Left hindlimb (tissue), 1 donor: ENCODE data around the gene SETBP1.
"Not testable (repeated sequence)": the region's sequence is repeated elsewhere in the genome, so short reads cannot be mapped to it uniquely, and the experiment has no call there.

Experiments used
- DNase-seq: peaks from one replicate; pipeline ENCODE4 v3.0.0-alpha.2; 2018

The SETBP1 gene

DNA sequence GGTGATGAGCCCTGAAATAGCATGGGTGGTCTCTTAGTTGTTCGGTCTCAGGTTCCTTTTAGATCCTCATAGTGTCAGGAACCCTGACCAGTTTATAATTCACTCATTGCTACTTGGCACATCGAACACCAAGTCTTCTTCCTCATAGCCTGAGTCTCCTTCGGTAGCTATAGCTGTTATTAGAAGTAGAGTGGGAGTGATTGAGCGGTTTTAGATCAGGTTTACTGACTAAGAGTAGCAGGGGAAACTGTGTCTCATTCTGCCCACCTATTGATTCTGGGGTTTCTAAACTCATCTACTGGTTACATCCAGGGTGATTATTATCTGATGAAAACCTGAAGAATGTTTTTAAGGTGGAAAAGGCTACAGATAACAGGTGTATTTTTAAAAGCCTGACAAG is 114.6 kb downstream of the SETBP1 start:
- DNase-seq = no peak

DNA sequence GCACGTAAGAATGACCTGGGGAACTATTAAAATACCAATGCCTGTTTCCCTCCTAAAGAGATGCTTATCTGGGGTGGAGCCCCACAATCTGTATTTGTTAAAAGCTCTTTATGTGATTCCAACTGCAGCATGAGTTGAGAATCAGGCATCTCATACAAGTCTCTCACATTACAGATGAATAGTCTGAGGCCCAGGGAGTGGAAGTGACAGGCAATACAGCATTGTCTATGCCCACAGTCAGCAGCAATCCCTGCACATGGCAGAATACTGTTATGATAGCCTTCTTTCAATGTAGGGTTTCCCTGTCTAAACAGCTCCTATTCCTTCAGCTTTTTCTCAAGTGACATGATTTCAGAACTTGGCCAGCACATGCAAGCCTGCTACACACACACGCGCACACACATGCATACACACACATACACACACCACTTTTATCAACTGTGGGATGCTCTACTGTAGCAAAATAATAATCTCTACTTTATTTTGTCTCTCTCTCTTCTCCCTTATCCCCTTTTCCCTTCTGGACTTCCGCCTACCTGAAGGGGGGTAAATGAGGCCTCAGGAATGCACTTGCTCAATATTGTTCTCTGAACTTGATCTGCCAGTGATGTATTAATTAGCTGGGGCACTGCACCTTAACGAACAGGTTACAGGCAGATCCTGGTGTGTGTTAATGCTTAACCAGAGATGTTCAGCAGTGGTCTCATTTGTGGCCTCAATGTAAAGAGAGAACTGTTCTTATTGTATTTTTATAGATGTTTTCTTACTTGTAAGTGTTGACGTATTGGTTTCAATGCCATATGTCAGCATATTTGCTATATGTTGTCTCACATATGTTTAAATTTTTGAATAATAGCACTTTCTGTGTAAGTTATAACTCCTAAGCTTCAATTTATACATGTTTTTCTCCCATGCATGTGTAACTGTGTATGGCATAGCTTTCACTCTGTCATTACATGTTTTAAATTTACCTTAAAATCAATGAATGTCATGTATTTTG is 116.0 kb downstream of the SETBP1 start:
- no peak for DNase-seq

DNA sequence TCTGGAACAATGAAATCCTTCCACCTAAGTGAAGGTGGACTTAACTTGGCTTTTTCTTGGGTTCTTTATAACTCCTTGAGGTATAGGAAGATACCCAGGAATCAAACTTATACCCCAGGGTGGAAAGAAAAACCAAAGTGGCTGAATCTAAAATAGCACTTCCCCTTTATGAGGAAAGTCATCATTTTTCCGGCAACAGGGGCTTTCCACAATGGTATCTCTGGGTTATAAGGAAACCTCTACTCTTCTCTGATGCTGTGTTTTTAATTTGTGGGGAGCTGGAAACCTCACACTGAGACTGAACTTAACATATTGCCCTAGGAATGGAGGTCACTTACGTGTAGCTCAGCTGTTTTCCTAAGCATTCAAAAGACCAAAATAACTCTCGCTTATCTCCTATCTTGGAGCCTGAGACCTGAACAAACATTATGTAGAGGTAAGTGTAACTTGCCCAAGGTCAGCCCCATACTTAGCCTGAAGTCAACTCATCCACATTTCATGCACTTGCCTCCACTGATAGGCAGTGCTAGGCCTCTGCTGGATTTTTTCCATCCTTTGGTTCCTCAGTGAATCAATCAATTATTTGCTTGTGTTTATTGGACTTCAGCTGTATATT is 117.9 kb downstream of the SETBP1 start:
- no peak for DNase-seq

DNA sequence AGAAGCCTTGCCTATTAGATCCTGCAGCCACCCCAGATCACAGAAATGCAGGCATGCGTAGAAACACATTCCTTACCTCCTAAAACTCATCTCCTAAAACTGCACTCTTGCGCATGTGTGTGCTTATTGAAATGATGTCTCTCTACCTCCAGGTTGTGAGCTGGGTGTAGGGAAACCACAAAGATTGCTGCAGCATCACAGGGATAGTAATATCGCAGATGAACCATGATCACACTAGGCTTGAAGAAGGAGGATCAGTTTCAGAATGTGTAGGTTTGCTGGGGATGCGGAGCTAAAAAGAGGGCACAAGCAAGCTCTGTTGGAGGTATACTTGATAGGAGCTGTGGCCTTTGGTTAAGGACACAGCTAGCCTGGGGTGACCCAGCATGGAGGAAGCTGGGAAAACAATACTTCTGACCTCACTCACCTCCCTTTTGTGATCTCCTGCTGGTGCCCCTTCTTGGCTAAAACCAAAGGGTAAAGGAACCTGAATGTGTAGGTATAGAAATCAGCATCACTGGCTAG is 118.8 kb downstream of the SETBP1 start:
- DNase-seq = no peak

DNA sequence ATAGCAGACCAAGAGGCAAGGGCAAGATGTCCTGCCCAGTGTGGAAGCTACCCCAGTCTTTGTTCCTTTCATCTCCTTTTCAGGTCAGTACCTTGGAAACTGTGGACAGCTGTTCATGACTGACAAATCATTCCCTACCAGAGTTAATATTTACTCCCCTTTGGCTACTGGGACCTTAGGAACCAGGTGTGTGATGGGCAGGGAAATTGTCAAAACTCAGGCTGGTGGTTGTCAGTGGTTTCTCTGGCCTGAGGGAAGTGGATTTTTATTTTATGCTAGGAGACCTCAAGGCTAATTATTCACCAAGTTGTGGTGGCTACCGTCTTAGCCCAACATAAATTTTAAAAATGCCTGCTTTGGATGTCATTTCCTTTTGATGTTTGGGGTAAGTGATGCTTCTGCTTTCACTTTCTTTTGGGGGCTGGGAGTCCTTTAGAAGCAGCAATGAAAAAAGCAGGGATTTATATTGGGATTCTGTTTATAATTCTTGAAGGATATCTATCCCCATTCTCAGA is 119.3 kb downstream of the SETBP1 start:
- no peak for DNase-seq

DNA sequence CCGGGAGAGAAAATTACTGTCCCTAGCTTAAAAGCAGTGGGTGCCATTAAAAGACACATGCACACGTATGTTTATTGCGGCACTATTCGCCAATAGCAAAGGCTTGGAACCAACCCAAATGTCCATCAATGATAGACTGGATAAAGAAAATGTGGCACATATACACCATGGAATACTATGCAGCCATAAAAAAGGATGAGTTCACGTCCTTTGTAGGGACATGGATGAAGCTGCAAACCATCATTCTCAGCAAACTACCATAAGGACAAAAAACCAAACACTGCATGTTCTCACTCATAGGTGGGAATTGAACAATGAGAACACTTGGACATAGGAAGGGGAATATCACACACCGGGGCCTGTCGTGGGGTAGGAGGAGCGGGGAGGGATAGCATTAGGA is 120.1 kb downstream of the SETBP1 start:
- DNase-seq = not testable (repeated sequence)

DNA sequence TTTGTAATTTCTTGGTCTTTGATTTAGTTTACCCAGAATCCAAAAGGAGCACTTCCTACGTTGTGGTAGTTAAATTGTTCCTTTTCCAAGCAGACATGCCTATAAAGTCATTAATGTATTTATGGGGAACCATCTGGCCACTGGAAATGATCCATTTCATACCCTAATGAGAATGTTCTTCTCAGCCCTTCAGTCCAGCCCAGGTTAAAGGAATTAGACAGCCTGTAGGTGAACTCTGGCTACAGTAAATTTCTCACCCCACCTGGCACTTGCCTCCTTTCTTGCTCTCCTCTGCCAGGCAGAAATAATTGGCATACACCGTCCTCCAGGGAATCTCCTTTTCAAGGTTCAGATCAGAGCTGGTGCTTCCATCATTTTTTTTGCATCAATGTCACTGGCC is 121.1 kb downstream of the SETBP1 start:
- DNase-seq = no peak

DNA sequence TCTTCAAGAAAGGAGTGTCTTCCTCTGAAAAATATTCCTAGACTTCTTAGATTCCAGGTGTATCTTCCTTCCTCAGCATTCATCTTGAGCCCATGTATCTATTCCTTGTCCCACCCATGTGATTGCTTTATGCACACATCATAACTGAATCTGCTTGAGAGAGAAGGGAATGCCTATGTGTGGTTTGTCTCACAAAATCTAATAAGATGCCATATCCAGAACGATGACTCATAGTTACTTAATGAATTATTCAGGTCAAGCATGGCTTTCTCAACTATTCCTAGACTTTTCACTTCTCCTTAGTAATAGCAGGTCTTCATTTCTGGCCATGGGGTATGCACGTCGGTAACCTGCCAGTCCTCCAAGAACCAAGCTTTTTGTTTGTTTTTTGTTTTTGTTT is 121.8 kb downstream of the SETBP1 start:
- DNase-seq = no peak

DNA sequence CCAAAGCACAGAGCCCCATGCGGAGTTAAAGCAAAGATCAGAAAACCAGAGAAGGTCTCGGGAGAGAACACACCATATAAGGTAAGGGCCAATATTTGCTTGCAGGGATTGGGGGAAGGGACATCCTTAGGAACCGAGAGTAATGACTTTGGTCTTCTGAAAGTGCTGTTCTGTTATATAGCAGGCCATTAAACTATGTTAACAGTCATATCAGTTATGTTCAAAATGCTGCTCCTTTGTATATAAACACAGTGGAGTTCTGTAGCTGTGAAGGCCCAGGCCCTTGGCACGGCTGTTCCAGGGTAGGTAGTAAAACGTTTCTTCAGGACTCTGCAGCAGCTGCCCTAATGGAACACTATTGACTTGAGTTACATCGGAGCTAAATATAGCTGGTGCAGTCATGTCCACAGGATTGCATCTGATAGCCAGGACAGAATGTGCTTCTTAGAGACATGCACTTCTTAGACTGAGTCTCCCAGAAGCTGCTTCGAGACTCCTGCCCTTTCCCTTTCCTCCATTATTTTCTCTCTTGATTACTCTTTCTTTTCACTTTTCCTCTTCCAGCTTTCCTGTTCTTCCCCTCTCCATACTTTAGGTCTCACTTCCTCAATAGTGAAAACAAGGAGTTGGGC is 122.4 kb downstream of the SETBP1 start:
- no peak for DNase-seq

DNA sequence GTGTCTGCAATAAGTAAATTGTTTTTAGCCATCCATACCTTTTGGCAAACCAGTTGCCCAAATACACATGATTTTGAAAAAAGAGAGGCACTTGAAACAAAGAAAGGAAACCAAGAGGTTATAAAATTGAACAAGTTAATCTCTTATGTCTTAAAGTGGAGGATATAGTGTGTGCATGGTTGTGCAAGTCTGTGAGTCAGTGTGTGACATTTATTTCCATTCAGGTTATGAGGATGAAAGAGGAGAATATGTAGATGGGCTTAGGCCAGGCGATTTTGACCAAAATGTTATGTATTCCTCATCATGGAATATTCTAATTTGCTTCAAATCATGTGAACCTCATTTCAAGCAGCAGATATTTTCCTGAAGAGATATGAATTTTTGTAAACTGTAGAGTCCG is 123.3 kb downstream of the SETBP1 start:
- DNase-seq = no peak

DNA sequence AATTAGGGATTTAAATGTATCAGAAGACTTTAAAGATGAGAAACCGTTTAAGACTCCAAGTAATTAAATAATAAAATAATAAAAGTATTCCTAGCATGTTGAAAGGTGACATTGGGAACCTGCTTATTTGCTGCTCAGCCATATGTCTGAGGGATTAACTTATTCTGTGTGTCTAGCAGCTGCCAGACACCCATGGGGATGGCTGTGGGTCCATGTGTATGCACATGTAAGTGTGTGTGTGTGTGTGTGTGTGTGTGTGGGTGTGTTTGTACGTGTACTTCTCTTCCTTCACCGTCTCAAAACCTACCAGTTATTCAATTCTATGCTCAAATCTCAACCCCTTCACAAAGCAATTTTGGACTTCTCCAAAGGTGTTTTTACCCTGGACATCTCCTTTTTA is 124.5 kb downstream of the SETBP1 start:
- no peak for DNase-seq

DNA sequence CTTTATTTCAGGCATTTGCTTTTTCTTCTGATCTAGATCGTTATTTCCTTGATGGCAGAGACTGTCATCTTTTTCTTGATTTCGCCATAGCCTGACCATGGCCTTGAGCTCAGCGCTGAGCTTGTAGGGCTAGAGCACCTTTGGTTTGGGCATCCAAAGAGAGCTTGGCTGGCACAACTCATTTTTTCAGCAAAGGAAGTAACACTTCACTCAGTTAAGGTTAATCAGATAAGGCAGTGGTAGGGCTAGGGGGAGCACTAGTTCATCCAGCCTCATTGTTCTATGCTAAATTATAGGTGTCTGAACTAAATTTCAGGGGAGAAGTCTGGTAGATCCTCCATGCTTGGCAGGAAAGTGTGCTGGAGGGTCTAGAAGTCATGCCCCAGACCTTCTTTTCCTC is 125.0 kb downstream of the SETBP1 start:
- DNase-seq = no peak

DNA sequence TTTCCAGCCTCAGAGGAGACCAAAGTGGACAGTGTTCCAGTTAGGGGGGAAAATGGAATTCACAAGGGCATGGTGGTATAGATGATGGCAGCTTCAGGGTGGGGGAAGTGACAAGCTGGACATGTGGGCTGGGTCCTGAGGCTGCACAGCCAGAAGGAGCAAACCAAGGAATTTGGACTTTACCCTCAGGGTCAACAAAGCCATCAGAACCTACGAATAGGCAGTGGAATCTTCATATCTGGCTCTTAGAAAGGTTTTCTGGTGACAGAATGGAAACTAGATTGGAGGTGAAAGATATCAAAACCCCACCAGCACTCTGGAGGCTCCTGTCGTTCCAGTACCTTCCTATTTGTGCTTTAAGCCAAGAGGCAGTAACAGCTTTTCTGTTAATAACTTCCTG is 127.1 kb downstream of the SETBP1 start:
- no peak for DNase-seq

DNA sequence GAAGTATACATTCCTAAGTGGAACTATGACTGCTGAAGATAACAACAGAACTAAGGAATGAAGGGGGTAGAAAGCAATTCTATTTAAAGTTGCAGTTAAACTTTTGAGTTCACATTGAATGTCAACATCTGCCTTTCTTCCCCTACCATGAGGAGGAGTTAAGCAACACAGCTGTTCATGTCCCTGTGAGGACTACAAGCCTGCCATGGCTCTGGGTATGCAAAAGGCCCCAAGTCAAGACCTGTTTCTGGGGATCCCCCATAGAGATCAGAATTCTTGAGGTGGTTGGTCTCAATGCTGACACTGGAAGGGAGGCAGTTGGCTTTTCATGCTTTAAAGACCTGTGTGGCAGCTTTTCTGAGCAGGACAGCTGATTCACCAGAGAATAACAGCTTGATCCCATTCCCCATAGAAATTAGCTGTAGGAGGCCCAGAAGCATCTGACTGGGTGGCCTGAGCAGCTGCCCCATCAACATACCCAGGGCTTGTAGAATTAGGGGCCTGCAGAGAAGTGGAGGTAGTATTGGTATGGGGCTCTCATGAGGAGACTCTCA is 131.0 kb downstream of the SETBP1 start:
- DNase-seq = no peak

DNA sequence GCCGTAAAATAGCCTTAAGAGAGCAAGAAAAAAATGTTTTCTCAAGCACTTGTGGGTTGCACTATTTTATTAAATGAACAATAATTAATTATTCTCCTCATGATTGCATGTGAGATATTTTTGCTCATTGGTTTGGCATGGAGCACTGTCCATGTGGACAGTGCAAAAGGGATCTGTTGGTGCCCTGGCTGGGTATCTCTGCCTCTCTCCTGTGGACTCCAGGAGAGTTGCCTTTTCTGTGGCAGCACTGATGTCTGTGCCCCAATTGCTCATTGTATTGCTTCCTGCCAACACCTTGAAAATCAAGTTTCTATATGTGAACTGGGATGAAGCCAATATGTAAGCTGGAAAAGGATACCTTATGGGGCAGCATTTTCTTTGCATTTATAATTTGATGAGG is 131.7 kb downstream of the SETBP1 start:
- no peak for DNase-seq

DNA sequence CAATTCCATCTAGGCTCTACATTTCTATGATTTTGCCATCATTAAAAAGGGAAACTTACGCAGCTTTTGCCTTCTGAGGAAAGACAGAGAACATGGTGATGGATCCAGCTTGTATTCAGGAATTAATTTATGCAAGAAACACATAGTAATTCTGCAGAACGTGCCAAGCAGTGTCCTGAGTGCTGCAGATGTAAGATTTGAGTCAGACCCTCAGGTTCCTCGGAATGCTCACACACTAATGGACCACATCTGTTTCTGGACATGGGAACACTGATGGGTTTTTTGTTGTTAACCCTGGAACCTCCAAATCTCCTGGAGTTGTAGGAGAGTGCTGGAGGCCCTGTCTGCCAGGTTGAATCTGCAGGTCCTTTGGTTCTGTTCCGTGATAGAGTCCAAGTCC is 132.9 kb downstream of the SETBP1 start:
- DNase-seq = no peak

DNA sequence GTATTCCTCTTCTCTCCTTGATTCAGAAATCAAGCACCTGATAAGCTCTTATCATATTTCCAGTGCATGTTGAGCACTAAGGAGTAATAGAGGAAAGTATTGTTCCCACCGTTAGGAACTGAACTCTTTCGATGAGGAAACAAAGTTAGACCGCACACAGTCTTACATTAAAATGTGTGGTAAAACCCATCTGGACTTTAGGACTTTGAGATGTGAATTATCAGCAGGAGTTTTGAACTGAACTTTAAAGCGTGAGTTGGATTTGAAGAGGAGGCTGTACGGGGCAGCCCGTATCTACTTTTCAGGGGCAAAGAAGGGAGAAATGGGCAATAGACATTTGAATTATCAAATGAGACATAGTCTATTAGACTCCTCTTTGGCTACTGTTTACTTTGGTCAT is 134.4 kb downstream of the SETBP1 start:
- DNase-seq = no peak

DNA sequence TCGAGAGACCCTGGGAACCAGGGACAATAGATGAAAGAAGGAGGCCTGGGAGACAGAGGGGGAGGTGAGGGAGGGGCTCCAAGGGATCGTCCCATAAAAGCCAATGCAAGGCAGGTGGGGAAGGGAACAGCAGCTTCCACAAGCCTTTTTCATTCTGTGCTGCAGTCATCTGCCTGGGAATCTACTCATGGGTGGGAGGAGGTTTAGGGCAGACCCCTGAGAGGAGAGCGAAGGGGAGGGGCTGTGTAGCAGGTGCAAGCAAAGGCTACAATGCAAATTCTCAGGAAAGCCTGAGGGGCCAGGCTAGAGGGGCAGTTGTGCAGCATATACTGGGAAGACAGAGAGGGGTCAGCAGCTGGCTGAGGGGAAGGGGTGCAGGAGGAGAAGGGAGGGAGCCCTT is 135.4 kb downstream of the SETBP1 start:
- no peak for DNase-seq

DNA sequence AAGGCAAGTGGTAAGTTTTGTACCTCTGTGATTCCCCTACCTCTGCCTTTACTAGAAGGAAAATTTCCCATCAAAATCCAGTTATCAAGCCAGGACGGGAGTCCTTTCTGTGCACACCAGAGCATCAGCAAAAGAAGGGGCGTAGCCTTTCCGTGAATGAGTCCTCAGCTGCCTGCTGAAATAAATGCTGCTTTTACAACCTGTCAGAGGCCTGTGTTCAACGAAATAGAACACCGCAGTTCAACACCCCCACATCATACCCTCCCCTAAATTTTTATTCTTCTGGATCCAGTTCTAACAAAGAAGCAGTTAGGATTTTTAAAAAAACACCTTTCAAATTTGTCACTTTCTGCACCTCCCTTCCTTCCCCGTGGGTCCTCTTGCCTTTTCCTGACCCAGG is 135.8 kb downstream of the SETBP1 start:
- DNase-seq = no peak

DNA sequence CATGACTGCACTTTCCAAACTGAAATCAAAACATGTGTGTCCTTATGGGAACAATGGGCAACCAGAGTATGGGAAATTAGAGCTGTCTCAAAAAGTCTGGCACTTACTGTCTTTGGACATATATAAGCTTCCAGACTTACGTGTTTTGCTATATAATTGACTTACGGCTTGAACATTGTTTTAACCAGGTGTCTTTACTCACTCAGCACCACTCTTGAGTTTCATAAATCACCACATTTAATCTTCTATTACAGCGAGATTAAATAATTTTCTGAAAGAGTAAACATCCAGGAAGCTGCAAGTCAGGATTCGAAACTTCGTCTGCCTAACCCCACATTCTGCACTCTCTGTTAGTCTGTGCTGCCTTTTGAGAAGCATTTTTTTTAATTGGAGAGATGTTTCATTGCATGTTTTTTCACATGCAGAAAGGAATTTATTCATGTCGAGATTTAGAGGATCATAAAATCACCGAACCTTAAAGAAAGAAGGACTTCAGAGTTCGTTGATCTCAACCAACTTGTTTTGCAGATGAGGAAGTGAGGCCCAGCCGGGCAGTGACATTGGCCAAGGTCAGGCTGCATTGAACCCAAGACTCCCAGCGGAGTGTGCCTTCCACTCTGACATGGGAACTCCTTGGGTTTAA is 137.3 kb downstream of the SETBP1 start:
- no peak for DNase-seq

DNA sequence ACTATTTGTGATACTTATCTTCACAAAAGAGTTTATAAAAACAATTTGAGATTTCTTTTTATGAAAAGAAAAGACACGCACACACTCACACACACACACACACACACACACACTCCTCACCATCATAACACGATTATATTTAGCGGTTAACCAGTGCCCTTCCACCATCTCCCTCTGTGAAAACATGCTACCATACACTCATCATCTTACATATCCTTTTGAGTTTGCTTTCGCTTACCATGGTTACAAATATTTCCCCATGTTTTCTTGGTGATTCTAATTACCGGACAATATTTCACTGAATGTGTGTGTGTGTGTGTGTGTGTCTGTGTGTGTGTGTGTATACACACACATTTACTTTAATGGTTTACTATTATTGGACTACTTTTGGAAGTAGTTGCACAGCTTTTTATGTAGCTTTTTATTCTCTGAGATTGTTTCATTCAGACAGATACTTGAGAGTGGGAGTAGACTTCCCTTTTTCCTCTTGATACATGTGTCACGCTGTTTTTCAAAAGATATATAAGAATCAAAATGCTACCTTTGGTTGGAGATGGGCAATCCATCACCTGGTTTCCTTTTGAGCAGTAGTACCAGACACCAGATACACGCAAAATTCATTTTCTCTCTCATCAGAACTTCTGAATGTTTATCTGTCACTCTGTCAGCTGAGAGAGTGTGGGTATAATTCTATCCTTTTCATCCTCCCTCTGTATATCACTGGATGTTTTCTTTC is 138.1 kb downstream of the SETBP1 start:
- DNase-seq = no peak
